HL-60 (cell line): Measurements from ENCODE around the gene CHCHD3.

Experiments used
- DNase-seq, 2 experiments: peaks; one replicate each; pipeline ENCODE4 v3.0.0-alpha.2; 2010 to 2020; ENCODE audit warnings: low read depth in 1 of 2, low spot score in 1 of 2
- H3K27ac ChIP-seq: fragments of 250-450 bp; sonication (Bioruptor Pico); replicated peaks from 2 replicates; pipeline ENCODE4 v1.5.1; 2020; ENCODE audit warnings: mild to moderate bottlenecking, moderate library complexity
- H3K27me3 ChIP-seq: fragments of 250-450 bp; sonication (Bioruptor Pico); 2 replicates; pipeline ENCODE4 v1.5.1; 2021; ENCODE audit warnings: mild to moderate bottlenecking, moderate library complexity; ENCODE audit not compliant: insufficient read depth, poor library complexity, severe bottlenecking
- H3K4me3 ChIP-seq: replicated peaks from 2 replicates; pipeline ENCODE4 v1.5.1; 2011; ENCODE audit warnings: mild to moderate bottlenecking, control low read depth, low read length; ENCODE audit not compliant: insufficient read depth
- GABPA ChIP-seq: IDR thresholded peaks from 2 replicates; pipeline ENCODE4 v1.6.1; 2012; ENCODE audit warnings: low read depth
- POLR2AphosphoS5 ChIP-seq: IDR thresholded peaks from 2 replicates; pipeline ENCODE4 v1.6.1; 2012; ENCODE audit warnings: low read depth
- SPI1 ChIP-seq: IDR thresholded peaks from 2 replicates; pipeline ENCODE4 v1.6.1; 2012; ENCODE audit warnings: low read depth, mild to moderate bottlenecking, borderline replicate concordance
- TF ChIP-seq, protein P1 (sequence below): IDR thresholded peaks from one replicate; pipeline ENCODE4 v1.5.1; 2011; ENCODE audit warnings: low read length, control low read depth, inconsistent platforms; ENCODE audit not compliant: insufficient read depth
- TF ChIP-seq, protein P2 (sequence below): IDR thresholded peaks from 2 replicates; pipeline ENCODE4 v1.6.1; 2012; ENCODE audit warnings: low read depth; ENCODE audit not compliant: insufficient replicate concordance

The CHCHD3 gene

DNA sequence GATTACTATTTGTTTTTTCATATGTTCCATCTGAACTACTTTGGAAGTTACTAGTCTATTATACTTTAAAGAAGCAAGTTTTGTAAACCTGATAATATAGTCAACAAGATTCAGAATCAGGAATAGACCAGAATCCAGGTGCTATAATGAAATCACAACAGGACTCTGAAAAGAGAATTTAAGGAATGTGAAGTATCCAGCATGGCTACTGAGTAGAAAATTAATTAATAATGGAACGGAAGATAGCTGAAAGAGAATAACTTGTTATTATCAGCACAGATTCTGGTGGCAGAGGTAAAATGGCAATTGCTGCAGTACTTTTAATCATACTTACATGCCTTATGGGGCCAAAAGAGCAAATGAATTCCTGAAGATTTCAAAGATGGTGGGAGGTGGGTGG lies 43.1 kb upstream of the CHCHD3 start:
- no peak overlapping the region for H3K4me3 ChIP-seq
- H3K27ac ChIP-seq: no peak overlapping the region
- TF ChIP-seq GABPA (no peak), SPI1 (no peak), POLR2AphosphoS5 (no peak)
- TF ChIP-seq, protein P1, sequence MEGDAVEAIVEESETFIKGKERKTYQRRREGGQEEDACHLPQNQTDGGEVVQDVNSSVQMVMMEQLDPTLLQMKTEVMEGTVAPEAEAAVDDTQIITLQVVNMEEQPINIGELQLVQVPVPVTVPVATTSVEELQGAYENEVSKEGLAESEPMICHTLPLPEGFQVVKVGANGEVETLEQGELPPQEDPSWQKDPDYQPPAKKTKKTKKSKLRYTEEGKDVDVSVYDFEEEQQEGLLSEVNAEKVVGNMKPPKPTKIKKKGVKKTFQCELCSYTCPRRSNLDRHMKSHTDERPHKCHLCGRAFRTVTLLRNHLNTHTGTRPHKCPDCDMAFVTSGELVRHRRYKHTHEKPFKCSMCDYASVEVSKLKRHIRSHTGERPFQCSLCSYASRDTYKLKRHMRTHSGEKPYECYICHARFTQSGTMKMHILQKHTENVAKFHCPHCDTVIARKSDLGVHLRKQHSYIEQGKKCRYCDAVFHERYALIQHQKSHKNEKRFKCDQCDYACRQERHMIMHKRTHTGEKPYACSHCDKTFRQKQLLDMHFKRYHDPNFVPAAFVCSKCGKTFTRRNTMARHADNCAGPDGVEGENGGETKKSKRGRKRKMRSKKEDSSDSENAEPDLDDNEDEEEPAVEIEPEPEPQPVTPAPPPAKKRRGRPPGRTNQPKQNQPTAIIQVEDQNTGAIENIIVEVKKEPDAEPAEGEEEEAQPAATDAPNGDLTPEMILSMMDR: no peak
- TF ChIP-seq, protein P2, sequence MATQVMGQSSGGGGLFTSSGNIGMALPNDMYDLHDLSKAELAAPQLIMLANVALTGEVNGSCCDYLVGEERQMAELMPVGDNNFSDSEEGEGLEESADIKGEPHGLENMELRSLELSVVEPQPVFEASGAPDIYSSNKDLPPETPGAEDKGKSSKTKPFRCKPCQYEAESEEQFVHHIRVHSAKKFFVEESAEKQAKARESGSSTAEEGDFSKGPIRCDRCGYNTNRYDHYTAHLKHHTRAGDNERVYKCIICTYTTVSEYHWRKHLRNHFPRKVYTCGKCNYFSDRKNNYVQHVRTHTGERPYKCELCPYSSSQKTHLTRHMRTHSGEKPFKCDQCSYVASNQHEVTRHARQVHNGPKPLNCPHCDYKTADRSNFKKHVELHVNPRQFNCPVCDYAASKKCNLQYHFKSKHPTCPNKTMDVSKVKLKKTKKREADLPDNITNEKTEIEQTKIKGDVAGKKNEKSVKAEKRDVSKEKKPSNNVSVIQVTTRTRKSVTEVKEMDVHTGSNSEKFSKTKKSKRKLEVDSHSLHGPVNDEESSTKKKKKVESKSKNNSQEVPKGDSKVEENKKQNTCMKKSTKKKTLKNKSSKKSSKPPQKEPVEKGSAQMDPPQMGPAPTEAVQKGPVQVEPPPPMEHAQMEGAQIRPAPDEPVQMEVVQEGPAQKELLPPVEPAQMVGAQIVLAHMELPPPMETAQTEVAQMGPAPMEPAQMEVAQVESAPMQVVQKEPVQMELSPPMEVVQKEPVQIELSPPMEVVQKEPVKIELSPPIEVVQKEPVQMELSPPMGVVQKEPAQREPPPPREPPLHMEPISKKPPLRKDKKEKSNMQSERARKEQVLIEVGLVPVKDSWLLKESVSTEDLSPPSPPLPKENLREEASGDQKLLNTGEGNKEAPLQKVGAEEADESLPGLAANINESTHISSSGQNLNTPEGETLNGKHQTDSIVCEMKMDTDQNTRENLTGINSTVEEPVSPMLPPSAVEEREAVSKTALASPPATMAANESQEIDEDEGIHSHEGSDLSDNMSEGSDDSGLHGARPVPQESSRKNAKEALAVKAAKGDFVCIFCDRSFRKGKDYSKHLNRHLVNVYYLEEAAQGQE: no peak
- no peaks in the 10 kb centered on the region for H3K27me3 ChIP-seq
- no peak for DNase-seq

DNA sequence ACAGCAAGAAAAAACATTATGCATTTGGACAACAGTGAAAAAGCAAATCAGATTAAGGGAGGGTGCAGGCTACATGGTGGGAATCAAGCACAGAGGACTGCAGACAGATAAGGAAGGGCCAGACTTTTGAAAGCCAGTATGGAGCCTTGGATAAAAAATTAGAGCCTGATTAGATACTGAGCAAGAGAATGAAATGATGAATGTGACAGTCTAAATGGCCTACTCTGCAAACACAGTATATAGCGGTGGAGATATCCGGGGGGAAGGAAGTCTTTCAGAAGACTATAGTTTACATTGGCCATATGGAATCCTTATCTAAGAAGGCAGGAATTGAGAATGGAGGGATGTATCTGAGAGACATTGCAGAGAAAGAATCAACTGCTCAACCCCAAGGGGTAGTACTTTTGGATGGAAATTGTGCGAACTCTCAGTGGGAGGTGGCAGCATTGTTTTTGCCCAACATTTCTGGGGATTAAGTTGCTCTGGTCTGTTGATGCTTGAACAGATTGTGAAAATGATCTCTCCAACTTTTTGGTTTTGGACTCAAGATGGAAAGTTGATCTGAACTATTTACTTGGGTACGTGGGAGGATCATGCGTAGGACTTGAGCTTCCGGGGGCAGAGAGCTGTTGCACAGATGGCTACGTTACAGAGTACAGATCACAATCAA lies 39.4 kb upstream of the CHCHD3 start:
- Histone ChIP-seq H3K4me3 (no peak overlapping the region), H3K27me3 (no peaks in the 10 kb centered on the region), H3K27ac (no peak overlapping the region)
- DNase-seq: no peak
- TF ChIP-seq GABPA (no peak), POLR2AphosphoS5 (no peak), SPI1 (no peak)
- TF ChIP-seq, protein P2: no peak
- TF ChIP-seq, protein P1: no peak

DNA sequence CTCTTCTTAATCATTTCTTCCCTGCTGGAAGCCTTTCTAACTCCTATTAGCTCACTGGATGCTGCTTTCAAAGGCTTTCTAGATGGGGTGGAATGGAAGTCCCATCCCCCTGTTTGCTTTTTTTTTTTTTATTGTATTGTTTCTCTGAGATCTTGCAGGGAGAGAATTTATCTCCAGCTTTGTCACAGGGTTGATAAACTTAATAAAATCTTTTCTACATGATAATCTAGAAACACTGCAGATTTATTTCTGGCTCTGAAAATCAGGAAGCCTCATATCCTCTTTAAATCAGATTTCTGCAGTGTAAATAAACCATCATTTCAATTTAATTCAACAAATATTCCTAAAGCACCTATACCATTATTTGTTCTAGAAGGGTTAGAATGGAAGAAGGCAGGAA lies 37.2 kb upstream of the CHCHD3 start:
- DNase-seq: no peak
- Histone ChIP-seq H3K27me3 (no peaks in the 10 kb centered on the region), H3K27ac (no peak overlapping the region), H3K4me3 (no peak overlapping the region)
- TF ChIP-seq GABPA (no peak), SPI1 (no peak), POLR2AphosphoS5 (no peak)
- TF ChIP-seq, protein P2: no peak
- TF ChIP-seq, protein P1: no peak
